Tongue (tissue), 2 donors: ENCODE data around the gene STPG3. TPM values are rescaled to one million over a fixed set of nuclear protein-coding genes. Genes with fewer than 3 reads are reported as not detected.

Experiments used
- DNase-seq: peaks from one replicate; pipeline ENCODE4 v3.0.0-alpha.2; 2015
- total RNA-seq: library from RNA; depleted of rRNA; stranded (reverse); fragments of >200 nt; gene quantifications from one replicate; pipeline ENCODE4 v1.2.3, GENCODE V29; 2014

The STPG3 gene
- total RNA-seq, 1 donor from 2014 or later: not detected

DNA sequence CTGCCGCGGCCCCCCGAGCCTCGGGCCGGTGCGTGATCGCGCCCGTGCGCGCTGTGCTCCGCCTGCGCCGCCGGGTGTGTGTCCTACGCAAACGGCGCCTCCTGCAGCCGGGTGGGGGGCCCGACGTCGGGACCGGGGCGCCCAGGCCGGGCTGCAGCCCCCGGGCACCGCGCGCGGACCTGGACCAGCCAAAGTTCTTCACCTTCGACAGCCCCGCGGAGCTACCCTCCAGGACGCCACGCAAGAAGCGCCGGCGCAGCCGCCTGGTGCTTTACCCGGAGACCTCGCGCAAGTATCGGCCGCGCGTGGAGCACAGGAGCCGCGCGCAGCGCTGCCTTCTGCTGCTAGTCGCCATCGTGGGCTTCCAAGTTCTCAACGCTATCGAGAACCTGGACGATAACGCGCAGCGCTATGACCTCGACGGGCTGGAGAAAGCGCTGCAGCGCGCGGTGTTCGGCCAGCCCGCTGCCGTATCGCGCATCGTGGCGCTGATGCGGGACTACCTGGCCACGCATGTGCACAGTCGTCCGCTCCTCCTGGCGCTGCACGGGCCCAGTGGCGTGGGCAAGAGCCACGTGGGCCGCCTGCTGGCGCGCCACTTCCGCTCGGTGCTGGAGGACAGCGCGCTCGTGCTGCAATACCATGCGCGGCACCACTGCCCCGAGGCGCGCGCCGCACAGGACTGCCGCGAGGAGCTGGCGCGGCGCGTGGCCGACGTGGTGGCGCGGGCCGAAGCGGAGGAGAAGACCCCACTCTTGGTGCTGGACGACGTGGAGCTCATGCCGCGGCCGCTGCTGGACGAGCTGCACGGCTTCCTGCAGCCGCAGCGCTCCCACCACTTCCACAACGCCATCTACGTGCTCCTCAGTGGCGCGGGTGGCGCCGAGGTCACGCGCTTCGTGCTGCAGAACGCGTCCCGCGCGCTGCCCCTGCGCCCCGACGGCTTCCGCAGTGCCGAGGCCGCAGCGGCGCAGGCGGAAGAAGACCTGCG lies 27.9 kb downstream of the STPG3 start:
- no peak for DNase-seq

DNA sequence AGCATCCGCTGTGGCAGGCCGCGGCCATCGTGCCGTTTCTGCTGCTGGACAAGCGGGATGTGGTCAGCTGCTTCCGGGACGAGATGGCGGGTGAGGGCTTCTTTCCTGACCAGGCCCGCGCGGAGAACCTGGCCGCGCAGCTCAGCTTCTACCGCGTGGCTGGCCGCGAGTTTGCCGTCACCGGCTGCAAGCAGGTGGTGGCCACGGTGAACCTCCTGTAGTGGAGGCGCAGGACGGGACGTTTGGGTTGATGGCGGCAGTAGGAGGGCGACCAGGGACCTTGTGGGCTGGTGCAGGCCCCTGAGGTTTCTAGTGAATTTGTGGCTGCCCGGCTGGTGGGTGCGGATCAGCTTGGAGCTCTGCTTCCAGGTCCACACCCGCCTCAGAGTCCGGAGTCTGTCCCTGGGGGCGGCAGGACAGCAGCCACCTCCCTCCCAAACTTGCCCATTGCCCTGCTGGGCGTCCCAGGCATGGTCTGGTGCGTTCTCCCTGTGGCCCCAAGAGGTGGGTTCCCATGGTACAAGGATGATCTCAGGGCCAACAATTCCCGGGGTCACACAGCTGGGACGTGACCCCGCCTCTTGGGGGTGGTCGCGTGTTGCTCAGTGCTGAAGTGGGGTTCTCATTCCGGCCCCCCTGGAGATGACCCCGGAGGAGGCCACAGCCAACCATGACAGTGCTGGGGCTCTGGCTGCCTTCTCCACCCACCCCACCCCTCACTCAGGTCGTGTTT lies 28.8 kb downstream of the STPG3 start:
- DNase-seq: no peak

DNA sequence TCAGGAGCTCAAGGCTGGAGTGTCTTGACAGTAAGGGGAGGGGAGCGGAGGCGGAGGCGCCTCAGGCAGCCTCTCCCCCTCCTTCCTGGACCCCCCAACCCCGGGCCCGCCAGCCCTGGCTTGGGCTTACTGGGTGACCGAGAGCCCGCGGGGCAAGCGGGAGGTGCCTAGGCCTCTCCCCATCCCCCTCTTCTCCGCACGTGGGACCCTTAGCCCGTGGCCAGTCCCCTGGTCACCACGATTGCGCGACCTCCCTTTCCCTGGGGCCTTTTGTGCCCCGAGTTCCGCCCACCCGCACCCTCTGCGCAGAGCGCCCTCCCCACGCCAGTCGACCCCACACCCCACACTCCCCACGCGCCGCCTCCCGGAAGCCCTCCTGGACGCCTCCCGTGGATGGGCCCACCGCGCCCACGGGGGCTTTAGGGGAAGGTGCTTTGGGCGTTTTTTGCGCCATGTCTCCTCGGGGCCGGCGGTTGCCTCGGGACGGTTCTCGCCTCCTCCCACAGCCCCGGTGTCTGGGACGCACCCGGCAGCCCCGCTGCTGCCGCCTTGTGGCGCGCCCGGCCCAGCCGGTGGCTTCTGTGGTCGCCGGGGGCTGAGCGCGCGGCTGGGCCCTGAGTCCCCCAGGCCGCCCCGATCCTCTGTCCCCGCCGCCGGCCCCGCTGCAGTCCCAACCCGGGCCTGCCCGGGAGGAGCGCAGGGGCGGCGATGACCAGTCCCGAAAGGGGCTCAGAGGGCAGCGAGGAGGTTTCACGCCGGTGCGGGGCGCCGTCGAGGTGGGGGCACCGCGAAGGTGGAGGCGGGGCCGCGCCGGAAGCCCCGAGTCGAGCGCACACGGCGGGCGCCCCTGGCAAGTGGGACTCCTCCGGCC lies 29.6 kb downstream of the STPG3 start:
- no peak for DNase-seq

DNA sequence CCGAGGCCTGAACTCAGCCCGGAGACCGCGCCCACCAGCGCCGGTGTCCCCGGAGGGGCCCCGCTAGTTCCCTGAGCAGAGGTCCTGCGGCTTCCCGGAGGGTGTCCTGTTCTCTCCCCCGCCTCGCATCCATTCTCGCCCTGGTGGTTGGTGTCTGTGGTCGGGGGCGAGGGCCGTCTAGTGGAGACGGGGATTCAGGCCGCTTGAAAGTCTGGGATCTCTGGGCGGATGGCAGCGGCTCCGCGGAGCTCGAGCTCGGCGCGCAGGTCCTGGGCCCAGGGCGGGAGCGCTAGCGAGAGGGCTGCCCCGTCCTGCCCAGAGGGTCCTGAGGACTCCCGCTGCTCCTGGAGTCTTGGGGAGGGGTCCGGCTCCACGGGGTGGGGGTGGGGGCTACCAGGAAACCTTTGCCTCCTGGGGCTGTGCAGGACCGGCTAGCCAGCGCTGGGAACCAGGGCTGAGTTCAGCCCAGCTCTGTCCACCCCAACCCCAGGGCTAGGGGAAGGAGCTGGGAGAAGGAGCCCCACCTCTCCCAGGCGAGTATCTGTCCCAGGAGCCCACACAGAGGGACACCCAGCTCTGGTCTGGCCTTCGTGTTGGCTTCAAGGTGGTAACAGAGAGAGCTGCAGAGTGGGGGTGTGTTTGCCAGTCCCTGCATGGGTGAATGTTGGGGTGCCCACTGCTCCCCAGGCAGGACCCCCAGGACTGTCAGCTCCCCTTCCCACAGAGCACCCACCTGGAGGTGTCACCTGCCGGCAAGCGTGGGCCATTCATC lies 30.4 kb downstream of the STPG3 start:
- DNase-seq: peak; percentile 30

DNA sequence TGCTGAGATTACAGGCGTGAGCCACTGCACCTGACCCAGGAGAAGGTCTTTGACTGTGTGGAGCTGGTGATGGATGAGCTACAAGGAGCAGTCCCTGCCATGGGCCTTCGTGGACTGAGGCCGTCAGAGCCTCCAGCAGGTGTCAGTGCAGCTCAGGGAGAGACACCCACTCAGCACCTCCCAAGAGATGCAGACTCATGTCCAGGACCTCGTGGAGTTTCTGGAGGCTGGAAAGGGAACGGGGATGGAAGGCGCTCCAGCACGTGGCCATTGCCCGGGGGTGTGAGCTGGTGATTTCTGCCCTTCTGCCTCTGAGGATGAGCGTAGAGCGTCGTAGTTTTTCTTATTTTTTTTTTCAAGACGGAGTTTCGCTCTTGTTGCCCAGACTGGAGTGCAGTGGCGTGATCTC lies 35.9 kb downstream of the STPG3 start:
- peak; percentile 55 for DNase-seq

DNA sequence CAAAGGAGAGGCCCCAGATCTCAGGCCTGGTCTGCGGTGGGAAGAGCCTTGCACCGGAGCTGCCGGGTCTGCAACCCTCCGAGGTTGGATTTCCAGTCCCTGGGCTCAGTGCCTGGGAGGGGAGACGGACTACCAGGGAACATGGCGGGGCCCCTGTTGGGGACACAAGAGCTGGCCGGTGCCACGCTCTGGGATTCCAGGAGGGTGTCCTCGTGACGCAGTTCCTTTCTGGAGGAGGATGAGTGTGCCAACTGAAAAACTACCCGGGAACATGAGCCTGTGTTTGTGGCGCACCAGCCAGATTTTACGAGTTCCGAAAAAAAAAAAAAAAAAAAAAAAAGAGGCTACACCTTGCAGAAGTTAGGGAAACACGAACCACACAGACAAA lies 42.0 kb downstream of the STPG3 start:
- DNase-seq: no peak

DNA sequence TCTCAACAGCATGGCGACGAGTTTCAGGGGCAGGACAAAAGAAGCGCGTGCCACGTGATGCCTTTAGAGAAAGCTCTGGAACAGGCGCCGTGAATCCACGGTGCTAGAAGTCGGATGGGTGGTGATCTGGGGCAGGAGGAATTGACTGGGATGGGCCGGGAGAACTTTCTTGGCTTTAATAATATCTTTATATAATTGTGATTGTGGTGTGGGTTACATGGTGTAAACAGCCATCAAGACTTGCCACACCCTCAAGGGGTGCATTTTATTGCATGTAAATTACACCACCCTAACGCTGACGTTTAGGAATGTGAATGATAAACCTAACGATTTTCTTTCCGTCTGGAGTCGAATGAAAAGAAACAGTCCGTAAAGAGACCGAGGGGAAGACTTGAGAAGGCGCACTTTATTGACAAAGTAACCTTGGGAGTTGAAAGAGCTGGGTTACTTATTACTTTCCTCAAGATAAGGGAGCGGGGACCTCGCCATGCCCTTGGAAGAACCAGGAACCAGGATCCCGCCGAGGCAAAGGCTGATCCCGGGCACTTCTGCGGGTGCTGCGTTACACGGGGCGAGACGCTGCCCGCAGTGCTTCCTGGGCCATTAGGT lies 42.5 kb downstream of the STPG3 start:
- DNase-seq: no peak

DNA sequence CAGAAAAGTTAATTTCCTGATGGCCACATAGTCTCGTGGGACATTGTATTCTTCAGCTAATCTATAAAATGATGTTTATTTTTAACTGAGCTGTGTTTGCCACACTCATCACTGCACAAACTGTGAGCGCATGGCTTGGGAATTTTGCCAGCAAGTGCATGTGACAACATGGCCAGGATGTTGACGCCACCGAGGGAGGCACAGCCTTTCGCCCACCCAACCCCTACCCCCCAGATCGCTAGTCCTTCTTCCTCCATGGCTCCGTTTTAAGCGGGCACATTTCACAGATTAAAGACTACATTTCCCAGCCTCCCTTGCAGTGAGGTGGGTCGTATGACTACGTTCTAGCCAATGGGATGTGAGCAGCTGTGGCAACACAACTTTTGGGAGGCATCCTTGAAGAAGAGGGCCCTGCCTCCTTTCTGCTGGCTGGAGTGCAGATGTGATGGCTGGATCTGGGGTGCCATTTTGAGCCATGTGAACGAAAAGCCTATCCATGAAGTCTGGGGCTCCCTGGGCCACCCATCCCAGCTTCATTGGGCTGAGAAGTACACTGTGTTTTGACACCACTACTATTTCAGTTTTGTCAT lies 43.1 kb downstream of the STPG3 start:
- peak; percentile 35 for DNase-seq

DNA sequence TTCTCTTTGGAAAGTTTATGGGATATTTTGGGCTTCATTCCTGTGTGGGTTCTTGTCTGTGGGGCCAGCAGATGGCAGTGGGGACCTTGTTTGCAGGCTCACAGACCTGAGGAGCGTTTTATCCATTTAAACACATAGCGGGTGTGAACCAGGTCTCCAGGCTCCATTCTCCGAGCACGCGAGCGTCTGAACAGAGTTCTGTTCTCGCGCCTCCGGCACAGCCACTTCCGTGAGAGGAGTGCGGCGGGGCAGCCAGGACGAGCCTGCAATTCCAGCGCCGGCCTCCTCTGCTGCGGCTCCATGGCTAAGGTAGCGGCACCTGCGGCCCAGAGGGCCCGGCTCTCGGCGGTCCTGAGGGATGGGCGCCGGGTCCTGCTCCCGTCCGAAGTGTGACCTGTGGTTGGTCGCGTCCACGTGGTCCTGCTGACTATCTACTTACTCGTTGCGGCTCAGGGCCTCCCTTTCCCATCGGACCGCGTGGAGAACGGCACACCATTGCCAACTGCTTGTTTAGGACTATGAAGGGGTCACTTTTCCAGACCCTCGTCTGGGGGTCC lies 43.7 kb downstream of the STPG3 start:
- peak; percentile 46 for DNase-seq

DNA sequence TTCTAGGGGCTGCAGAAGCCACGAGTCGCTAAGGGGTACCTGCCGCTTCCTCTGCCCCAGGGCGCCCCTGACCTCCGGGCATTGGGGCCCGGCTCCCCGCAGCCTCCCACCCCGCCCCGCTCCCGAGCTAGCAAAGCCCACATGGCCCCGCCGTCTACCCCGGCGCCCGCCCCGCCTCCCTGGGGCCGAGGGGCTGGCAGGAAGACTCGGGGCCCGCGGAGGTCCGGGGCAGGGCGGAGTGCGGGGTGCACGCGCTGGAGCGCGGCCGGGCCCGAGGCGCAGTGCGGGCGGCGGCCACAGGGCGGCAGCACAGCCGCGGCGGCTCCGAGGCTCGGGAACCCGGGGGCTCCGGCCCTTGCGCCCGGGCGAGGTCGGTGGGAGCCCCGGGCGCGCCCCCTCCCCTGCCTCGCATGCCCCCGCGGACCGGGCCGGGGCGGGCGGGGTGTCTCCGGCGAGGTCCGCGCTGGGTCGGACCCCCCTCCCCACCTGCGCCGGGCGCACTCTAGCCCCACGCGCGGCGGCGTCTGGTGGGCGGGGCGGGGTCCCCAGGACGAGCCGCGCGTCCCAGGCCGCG lies 44.2 kb downstream of the STPG3 start:
- peak; percentile 41 for DNase-seq

DNA sequence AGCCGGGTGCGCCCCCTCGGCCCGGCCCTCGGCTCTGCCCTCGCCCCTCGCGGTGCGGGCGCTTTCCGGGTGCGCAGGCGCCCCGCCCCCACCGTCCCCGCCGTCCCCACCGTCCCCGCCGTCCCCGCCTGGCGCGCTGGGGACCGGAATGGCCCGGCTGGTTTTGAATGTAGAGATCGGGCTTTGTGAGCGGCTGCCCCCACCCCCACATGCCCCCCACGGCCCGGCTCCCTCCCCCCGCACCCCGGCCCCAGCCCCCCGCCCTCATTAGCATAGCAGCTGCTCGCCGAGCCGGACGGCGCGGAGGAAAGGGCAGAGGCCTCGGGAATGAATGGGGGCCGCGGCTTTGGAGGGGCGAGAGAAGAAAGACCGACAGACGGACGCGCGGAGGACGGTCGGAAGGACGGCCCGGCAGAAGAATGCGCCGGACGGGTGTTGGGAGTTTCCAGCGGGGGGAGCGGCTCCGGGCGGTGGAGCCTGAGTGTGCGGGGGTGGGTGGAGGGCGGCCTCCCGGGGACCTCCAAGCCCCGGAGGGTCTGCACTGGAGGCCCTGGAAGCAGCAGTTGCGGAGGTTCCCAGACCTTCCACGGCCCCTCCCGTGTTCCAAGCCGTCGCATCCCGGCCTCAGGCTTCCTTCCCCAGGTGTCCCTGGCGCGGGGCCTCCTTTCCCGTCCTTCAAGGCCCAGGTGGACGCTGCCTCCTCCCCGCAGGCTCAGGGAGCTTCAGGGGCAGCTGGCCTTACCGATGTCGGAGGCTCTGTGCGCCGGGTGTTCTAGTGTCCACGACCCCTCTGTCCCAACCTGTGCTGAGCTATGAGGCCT lies 45.0 kb downstream of the STPG3 start:
- no peak for DNase-seq

DNA sequence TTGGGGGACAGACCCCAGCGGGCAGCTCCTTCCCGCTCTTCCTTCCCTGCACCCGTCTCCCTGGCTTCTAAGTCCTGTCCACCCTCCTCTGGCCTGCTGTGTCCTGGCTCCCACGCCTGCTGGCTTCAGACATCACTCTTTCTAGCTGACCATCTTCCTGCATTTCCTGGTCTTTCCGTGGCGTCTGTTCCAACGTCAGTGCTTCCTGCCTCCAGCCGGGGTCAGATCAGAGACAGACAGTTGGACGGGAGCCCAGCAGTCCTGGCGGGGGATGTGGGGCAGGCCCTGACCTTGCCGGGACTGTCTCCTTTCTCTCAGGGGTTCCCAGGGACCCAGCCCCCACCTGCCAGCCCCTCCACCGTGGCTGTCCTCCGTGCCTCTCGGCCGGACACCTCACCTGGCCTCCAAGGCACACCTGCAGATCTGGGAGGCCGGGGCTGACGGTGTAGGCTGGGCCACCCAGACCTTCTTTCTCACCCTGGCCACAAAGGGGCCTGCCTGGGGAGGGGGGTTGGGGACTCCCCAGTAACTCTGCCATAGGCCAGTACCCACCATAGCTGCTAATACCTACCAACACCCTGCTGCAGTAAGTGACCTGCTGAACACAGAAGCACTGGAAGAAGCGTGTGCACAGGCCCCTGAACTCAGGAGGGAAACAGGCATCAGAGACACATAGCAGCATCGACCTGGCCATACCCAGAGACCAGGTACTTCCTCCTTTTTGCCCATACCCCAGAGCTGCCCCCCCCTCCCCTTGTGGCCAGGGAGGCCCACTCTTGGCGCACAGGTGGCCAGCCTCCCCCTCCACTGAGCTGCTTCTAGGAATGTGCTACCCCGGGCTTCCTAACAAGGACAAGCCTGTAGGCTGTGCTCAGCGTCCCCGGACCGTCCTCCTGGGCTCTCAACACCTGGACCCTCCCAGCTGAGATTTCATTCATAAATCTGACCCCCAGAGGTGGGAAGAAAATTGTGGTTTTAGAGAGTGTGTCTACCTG lies 45.9 kb downstream of the STPG3 start:
- DNase-seq: peak; percentile 37

DNA sequence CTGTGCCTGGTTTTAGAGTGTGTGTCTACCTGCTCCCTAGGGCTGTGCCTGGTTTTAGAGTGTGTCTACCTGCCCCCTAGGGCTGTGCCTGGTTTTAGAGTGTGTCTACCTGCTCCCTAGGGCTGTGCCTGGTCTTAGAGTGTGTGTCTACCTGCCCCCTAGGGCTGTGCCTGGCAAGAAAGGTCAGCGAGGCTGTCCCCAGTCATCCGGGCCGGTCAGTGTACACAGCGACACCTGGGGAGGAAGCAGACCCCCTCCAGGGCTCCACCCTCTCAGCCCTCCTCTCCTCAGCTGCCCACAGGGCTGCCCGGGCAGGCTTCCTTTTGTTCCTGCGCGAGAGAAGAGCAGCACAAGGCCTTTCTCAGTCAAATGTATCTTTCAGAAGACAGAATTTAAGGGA lies 46.9 kb downstream of the STPG3 start:
- no peak for DNase-seq

DNA sequence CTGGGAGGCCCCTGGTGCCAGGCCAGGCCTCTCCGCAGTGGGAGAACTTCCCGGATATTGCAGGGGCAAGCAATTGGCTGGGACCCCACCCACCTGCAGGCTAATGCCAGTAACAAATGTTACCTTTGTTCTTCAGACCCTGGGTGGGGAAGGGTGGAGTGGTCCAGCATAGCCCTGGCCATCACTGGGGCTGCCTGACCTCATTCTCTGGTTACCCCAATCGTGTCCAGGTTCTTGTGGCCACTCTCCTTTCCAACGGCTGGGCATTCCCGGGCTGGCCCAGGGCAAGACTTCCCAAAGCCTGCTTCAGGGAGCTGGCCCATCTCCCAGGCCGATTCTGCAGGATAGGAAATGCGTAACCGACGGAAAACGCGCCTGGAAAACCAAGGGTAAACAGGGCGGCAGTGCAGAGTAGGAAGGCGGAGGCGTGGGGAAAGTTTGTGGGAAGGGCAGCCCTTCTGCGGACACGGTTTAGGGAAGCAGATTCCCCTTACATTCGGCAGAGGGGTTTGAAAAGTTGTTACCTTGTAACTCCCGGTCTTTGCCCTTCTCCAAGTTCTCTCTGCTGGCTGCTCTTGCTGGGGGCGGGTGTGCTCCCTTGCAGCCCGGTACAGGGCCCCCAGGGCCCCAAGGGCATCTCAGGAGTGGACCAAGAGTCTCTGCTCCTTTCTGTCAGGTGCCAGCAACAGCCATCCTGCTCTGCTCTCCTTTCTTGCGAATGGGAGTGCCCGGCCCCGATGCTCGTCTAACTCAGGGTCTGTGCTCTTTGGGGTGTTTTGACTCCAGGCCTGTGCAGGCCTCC lies 47.5 kb downstream of the STPG3 start:
- DNase-seq: no peak

DNA sequence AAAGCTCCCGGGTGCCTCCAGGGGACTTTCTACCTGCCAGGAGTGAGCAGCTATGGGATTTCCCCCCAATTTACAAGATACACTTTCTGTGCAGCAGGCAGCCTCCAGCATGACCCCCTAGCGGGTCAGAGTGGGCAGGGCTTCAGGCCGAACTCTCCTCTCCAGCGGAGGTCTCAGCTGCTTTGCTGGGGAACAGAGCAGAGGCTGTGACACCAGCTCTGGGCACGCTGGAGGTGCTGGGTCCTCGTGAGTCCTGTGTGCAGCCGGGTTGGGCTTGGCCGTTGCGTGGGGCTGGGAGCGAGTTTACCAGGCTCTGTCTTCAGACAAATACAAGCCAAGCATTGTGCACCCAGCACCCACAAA lies 48.1 kb downstream of the STPG3 start:
- DNase-seq: no peak

DNA sequence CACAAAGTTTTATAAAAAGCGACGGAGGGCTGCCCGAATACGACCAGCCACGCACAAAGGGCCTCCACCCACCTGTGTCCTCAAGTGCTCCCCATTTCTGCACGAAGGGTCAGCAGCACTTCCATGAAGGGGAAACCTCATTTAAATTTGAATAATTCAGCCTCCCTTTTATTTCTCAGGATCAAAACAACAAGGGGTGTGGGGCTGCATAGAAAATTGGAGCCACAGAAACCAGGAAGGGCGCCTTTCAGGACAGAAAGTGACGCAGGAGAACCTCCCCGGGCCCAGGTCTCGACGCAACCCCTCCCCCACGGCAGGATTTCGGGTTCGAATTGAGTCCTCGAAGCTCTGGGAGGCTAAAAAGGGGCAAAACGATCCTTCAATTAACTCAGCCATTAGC lies 48.9 kb downstream of the STPG3 start:
- DNase-seq: no peak

DNA sequence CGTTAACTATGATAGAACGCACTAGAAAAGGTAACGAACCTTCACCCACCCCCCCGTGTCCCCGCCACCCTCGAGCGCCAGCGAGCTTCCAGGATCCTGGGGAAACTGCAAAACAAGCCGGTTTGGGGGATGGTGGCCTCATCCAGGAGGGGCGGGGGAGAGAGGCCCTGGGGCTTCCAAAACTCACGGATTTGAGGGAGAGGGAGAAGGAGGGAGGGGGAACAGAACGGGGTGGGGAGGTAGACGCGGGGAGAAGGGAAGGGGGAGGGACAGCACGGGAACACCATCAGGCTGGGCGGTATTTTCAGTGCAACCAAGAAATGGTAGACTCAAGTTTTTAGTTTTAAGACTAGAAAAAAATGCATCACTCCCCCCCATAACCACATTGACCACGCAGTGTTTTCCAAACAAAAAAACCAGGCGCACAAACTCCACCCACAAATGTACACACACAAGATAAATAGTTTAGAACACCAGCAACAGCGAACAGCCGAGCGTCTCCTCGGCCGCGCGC lies 49.5 kb downstream of the STPG3 start:
- peak; percentile 50 for DNase-seq
